Stomach (tissue), 4 donors: ENCODE data around the gene CEP72.
"Not testable (repeated sequence)": the region's sequence is repeated elsewhere in the genome, so short reads cannot be mapped to it uniquely, and the experiment has no call there.

Source experiments
- CTCF ChIP-seq, 7 experiments: fragments of 450-650 bp in 4 of 7; fragments of 200-600 bp in 3 of 7; sonication (generic) in 3 of 7; IDR thresholded peaks; one replicate each; pipeline ENCODE4 v1.5.1; 2016 to 2019; ENCODE audit warnings: antibody characterized with exemption in 7 of 7, control low read depth in 2 of 7, mild to moderate bottlenecking in 1 of 7
- POLR2A ChIP-seq, 4 donors: fragments of 450-650 bp; IDR thresholded peaks; one replicate each; pipeline ENCODE4 v1.6.1; 2016; ENCODE audit warnings: antibody characterized with exemption in 4 of 4, control low read depth in 2 of 4, mild to moderate bottlenecking in 1 of 4, moderate library complexity in 1 of 4
- POLR2AphosphoS5 ChIP-seq, 3 donors: sonication (generic); formaldehyde crosslinking; IDR thresholded peaks; one replicate each; pipeline ENCODE4 v1.6.1; 2016; ENCODE audit warnings: antibody characterized with exemption in 3 of 3

DNA sequence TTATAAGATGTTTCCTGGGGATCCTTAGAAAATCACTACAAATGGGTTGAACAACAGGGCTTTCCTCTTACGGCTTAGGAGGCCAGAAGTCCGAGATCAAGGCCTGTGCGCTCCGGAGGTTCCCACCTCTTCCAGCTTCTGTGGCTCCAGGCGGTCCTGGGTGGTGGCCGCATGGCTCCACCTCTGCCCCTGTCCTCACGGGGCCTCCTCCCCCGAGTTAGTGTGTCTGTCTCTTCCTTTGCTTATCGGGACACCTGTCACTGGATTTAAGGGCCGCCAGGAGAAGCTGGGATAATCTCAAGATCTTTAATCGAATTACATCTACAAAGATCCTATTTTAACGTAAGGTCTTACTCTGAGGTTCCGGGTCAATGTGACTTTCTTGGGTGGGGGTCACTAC, 83.3 kb downstream of the CEP72 start:
- not testable (repeated sequence) for TF ChIP-seq CTCF, POLR2AphosphoS5, POLR2A (IDR thresholded peaks at IDR 0.05)
